GM18951 (cell line): ENCODE data around the gene RIN2.

Source experiments
- POLR2A ChIP-seq: IDR thresholded peaks from 4 replicates; pipeline ENCODE4 v1.6.1; 2011; ENCODE audit warnings: mild to moderate bottlenecking; ENCODE audit not compliant: insufficient read length, insufficient read depth; ENCODE audit errors: extremely low read depth
- in situ Hi-C: fragments of 300-500 bp; cut with MboI; formaldehyde crosslinking; loops from one replicate; pipeline ENCODE4 v1.12.0; 2022; ENCODE audit warnings: low sequenced_read_pairs, mixed read lengths, inconsistent platforms; ENCODE audit not compliant: unreplicated experiment

RIN2 gene, protein sequence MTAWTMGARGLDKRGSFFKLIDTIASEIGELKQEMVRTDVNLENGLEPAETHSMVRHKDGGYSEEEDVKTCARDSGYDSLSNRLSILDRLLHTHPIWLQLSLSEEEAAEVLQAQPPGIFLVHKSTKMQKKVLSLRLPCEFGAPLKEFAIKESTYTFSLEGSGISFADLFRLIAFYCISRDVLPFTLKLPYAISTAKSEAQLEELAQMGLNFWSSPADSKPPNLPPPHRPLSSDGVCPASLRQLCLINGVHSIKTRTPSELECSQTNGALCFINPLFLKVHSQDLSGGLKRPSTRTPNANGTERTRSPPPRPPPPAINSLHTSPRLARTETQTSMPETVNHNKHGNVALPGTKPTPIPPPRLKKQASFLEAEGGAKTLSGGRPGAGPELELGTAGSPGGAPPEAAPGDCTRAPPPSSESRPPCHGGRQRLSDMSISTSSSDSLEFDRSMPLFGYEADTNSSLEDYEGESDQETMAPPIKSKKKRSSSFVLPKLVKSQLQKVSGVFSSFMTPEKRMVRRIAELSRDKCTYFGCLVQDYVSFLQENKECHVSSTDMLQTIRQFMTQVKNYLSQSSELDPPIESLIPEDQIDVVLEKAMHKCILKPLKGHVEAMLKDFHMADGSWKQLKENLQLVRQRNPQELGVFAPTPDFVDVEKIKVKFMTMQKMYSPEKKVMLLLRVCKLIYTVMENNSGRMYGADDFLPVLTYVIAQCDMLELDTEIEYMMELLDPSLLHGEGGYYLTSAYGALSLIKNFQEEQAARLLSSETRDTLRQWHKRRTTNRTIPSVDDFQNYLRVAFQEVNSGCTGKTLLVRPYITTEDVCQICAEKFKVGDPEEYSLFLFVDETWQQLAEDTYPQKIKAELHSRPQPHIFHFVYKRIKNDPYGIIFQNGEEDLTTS

DNA sequence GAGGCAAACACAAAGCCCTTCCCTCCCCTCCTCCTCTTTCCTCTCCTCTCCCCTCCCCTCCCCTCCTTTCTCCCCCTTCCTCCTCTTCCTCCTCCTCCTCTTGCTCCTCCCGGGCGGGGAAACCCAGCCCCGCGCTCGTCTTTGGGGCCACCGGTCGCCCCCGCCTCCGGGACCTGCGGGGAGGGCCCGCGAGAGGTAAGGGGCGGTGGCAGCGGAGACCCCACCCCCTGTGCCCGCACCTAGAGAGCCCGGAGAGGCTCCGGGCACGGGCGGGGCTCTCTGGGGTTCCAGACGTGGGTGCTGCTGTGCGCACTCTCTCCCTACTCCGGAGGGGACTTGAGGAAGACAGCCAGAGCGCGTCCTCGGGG, at the start of gene RIN2:
RIN2 (plus strand) TSS at position 126 of the 368 bp plus-strand sequence. CDS start 131,344 bp downstream, outside the sequence.
- TF ChIP-seq POLR2A = no peak
- in situ Hi-C loops = no loop called here

GRCh38 chr20:19709635-19710335, 48.3 kb upstream of the RIN2 start:
- TF ChIP-seq POLR2A = no peak
- in situ Hi-C loops = no loop called here

- in situ Hi-C loops = no loop called here
- TF ChIP-seq POLR2A = no peak
Measured at GRCh38 chr20:19710336-19711120, 47.5 kb upstream of the RIN2 start.

DNA sequence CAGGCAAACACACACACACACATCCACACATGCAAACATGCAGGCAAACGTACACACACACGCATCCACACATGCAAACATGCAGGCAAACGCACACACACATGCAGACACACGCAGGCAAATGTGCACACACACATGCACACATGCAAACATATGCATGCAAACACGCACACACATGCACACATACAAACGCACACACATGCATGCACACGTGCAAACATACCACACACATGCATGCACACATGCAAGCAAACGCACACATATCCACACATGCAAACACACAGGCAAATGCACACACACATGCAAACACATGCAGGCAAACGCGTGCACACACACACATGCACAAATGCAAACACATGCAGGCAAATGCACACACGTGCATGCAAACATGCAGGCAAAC, 46.9 kb upstream of the RIN2 start:
- no peak for TF ChIP-seq POLR2A
- in situ Hi-C loops = no loop called here

DNA sequence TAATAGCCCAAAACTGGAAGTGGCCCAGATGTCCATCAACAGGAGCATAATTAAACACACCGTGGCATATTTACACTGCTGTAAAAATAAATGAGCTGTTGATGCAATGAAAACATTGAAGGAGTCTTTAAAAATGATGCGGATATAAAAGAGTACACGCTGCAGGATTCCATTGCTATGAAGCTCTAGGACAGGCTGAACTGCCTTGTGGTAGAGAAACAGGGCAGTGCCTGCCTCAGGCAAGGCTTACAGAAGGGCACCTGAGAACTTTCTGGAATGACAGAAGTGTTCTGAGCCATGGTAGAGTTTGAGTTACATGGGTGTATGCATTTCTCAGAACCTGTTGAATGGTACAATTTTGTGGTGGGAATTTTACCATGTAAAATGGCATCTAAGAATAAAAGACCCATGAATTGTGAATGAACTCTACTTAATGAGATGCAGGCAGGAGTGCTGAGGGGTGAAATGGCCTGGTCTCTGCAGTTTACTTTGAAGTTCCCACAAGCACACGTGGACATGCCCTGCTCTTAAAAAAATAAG, 45.3 kb upstream of the RIN2 start:
- no peak for TF ChIP-seq POLR2A
- in situ Hi-C loops = no loop called here

DNA sequence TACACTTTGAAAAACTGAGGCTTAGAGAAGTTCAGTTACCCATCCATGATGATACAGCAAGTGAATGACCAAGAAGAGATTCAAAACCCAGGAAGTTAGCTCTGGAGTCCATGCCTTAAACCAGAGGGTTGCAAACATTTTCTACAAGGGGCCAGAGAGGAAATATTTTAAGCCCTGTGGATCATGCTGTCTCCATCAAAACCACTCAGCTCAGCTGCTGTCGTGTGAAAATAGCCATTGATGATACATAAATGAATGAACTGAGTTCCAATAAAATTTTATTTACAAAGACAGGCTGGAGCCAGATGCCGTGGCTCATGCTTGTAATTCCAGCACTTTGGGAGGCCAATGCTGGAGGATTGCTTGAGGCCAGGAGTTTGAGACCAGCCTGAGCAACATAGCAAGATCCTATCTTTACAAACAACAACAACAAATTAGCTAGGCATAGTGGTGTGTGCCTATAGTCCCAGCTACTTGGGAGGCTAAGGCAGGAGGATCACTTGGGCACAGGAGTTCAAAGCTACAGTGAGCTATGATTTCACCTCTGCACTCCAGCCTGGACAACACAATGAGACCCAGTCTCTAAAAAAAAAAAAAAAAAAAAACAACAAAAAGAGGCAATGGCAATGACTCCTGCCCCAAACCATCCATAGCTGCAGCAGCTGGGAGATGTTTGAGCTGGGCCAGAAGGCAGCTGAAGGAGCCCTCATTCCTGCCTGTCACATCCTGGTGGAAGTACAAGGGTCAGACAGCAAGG, 44.1 kb upstream of the RIN2 start:
- in situ Hi-C loops = no loop called here

DNA sequence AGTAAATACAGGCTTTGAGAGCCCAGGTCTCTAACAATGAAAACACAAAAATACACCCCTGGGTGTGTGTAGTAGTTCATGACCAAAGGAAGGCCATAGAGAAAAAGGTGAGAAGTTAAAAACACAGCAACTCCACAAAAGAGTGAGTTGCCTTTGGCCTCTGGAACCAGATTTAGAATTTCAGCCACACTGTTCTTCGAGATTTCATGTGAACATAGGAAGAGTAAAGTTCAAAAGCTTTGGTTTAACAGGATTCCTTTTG, 43.5 kb upstream of the RIN2 start:
- in situ Hi-C loops = no loop called here

More for the DNA sequence above, 44.1 kb upstream of the RIN2 start:
- TF ChIP-seq POLR2A = no peak

DNA sequence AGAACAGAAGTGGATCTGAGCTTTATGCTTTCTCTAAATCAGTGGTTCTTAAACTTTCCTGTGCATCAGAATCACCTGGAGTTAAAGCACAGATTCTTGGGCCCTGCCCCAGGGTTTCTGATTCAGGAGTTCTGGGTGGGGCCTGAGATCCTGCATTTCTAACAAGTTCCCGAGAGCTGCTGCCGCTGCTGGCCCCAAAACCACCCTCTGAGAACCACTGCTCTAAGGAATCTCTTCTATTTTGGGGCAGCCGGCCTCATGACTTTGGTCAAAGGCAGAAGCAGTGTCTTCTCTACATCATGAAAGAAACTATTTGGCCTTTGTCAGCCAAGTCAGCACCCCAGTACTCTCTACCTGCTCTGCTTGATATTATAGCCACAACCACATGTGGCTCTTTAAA, 42.1 kb upstream of the RIN2 start:
- in situ Hi-C loops = no loop called here

More for the DNA sequence above, 43.5 kb upstream of the RIN2 start:
- no peak for TF ChIP-seq POLR2A

DNA sequence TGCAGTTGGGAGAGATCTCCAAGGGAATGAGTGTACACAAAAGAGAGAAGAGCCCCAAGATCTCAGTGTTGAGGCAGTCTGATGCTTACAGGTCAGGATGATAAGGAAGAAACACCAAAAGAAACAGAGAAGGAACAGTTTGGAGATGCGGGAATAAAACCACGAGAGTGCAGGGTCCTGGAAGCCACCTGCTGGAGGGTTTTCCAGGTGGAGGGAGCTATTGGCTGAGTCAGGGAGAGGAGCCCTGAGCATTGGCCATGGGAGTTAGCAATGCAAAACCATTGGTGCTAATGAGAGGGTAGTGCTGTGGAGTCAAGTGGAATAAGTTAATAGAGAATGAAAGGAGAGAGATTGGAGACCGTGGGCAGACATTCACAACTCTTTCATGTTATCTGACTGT, 39.2 kb upstream of the RIN2 start:
- no peak for TF ChIP-seq POLR2A
- in situ Hi-C loops = no loop called here

More for the DNA sequence above, 42.1 kb upstream of the RIN2 start:
- no peak for TF ChIP-seq POLR2A

GRCh38 chr20:19720991-19721390, 37.1 kb upstream of the RIN2 start:
- in situ Hi-C loops = no loop called here

GRCh38 chr20:19723051-19723450, 35.0 kb upstream of the RIN2 start:
- in situ Hi-C loops = no loop called here
- no peak for TF ChIP-seq POLR2A

More at GRCh38 chr20:19720991-19721390, 37.1 kb upstream of the RIN2 start:
- no peak for TF ChIP-seq POLR2A
